Measurements from ENCODE around the gene LRRC59. TPM values are rescaled to one million over a fixed set of nuclear protein-coding genes. Genes with fewer than 3 reads are reported as not detected.
"Not testable (repeated sequence)": the region's sequence is repeated elsewhere in the genome, so short reads cannot be mapped to it uniquely, and the experiment has no call there.

The LRRC59 gene
- total and polyA plus RNA-seq, 8 donors: 32.2 to 117 (median 76.0) TPM

DNA sequence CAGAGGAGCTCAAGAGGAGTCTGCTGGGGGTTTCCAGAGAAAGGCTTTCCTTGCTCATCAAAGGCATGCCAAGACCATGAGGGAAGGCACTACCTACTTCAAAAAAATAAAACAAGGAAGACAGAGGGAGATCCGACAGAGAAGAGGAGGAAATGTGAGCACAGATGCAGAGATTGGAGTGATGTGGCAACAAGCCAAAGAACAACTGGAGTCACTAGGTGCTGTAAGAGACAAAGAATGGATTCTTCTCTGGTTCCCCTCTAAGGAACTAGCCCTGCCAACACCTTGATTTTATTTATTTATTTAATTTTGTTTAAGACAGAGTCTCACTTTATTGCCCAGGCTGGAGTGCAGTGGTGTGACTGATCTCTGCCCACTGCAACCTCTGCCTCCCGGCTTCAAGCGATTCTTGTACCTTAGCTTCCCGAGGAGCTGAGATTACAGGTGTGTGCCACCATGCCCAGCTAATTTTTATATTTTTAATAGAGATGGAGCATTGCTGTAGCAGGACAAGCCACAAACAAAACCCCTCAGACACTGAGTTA, 14.9 kb upstream of the LRRC59 start:
- Histone ChIP-seq H3K27me3 (no peaks in the 10 kb centered on the region), H3K4me1 (no peaks in the 10 kb centered on the region), H3K4me3 (no peak overlapping the region), H3K36me3 (no peaks in the 10 kb centered on the region), H3K27ac (no peak overlapping the region), H3K9me3 (no peaks in the 10 kb centered on the region)
- TF ChIP-seq POLR2AphosphoS5 (IDR thresholded peaks at IDR 0.05) (no peak), CTCF (IDR thresholded peaks at IDR 0.05) (no peak), POLR2A (IDR thresholded peaks at IDR 0.05) (no peak), EP300 (IDR thresholded peaks at IDR 0.05) (no peak)
- 82 to 90% (median 87%) methylated on average over 4 of the region's 4 CpGs for WGBS, 5 donors
- no peak for DNase-seq
- intact Hi-C loops (cut with DNase I; ENCODE audit: low total_unique reads): no loop called here

DNA sequence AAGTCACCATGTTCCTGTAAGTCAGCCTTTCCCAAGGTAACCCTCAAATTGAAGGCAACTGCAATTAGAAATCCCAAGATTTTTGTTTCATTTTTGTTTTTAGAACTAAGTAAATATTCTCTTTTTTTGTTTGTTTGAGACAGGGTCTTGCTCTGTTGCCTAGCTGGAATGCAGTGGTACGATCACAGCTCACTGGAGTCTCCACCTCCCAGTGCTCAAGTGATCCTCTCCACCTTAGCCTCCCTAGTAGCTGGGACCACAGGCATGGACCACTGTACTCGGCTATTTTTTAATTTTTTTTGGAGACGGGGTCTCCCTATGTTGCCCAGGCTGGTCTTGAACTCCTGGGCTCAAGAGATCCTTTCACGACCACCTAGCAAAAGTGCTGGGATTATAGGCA, 10.6 kb upstream of the LRRC59 start:
- no peaks in the 10 kb centered on the region for H3K9me3 ChIP-seq
- H3K27me3 ChIP-seq: no peaks in the 10 kb centered on the region
- TF ChIP-seq POLR2AphosphoS5 (IDR thresholded peaks at IDR 0.05): no peak
- no peak for TF ChIP-seq POLR2A (IDR thresholded peaks at IDR 0.05)
- no peak for TF ChIP-seq EP300 (IDR thresholded peaks at IDR 0.05)
- no peak for TF ChIP-seq CTCF (IDR thresholded peaks at IDR 0.05)
- H3K4me1 ChIP-seq: no peaks in the 10 kb centered on the region
- no peak overlapping the region for H3K4me3 ChIP-seq
- no peak for DNase-seq
- H3K27ac ChIP-seq: no peak overlapping the region
- 67 to 86% (median 81%) methylated on average over 4 of the region's 4 CpGs for WGBS, 5 donors
- intact Hi-C loops (cut with DNase I; ENCODE audit: low total_unique reads): no loop called here
- H3K36me3 ChIP-seq: no peaks in the 10 kb centered on the region

DNA sequence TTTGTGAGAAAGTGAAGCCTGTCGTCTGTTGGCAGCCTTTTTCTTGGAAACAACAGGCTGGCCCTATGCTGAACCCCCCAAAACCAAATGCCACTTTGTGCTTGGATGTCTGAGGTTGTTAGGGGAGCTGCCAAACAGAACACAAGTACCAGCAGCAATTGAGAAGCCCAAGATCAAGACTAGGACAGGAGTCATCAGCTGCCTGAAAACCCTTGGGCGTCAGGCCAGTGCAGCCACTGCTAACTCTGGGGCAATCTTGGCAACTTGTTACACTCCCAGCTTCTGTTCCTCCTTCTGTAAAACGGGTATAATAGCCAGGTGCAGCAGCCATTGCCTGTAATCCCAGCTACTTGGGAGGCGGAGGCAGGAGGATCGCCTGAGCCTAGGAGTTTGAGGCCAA, 9.3 kb upstream of the LRRC59 start:
- TF ChIP-seq POLR2AphosphoS5 (IDR thresholded peaks at IDR 0.05) (no peak), CTCF (IDR thresholded peaks at IDR 0.05) (no peak), POLR2A (IDR thresholded peaks at IDR 0.05) (no peak), EP300 (IDR thresholded peaks at IDR 0.05) (no peak)
- Histone ChIP-seq H3K4me3 (no peak overlapping the region), H3K36me3 (no peaks in the 10 kb centered on the region), H3K27me3 (no peaks in the 10 kb centered on the region), H3K4me1 (no peaks in the 10 kb centered on the region), H3K9me3 (no peaks in the 10 kb centered on the region), H3K27ac (no peak overlapping the region)
- intact Hi-C loops (cut with DNase I; ENCODE audit: low total_unique reads): no loop called here
- WGBS, 5 donors: 74 to 85% (median 82%) methylated on average over 5 of the region's 5 CpGs
- no peak for DNase-seq

DNA sequence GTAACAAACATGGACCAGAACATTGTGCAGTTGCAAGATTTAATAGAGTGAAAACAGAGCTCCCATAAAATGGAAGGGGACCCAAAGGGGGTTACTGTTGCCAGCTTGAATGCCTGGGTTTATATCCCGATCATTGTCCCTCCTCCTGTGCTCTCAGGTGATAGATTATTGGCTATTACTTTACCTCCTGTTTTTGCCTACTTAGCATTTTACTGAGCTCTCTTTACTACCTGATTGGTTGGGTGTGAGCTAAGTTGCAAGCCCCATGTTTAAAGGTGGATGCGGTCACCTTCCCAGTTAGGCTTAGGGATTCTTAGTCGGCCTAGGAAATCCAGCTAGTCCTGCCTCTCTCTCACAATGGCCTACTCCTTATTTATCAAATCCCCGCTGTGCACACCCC, 8.0 kb upstream of the LRRC59 start:
- H3K36me3 ChIP-seq; H3K27ac ChIP-seq; DNase-seq; H3K4me3 ChIP-seq; H3K9me3 ChIP-seq; intact Hi-C loops (cut with DNase I; ENCODE audit: low total_unique reads); H3K27me3 ChIP-seq; H3K4me1 ChIP-seq: not testable (repeated sequence)
- 82 to 90% (median 88%) methylated on average over 4 of the region's 4 CpGs for WGBS, 5 donors

GRCh38 chr17:50399591-50399990, 2.3 kb upstream of the LRRC59 start:
- H3K9me3 ChIP-seq; intact Hi-C loops (cut with DNase I; ENCODE audit: low total_unique reads); H3K27ac ChIP-seq; DNase-seq; H3K36me3 ChIP-seq; H3K27me3 ChIP-seq; H3K4me3 ChIP-seq: not testable (repeated sequence)
- peaks cover 14 to 30% (median 29%) of the 10 kb centered on the region in 4 donors for H3K4me1 ChIP-seq
- 94 to 96% (median 95%) methylated on average over 8 of the region's 8 CpGs for WGBS, 5 donors

DNA sequence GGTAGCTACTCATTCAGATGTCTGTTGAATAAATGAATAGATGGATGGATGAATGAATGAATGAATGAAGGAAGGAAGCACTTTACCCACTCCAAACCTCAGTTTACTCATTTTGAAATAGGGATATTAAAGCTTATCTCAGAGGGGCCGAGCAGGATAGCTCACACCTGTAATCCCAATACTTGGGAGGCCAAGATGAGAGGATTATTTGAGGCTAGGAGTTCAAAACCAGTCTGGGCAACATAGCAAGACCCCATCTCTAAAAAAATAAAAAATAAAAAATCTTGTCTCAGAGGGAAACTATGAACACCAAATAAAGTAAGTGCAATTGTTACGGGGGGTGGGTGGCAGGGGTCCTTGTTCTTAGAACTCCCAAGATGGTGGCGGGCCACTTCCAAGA, 1.3 kb upstream of the LRRC59 start:
- Histone ChIP-seq H3K36me3 (peaks cover 7 to 18% (median 15%) of the 10 kb centered on the region in 4 donors), H3K4me1 (peaks cover 14 to 38% (median 37%) of the 10 kb centered on the region in 4 donors)
- H3K4me3 ChIP-seq; H3K27me3 ChIP-seq; H3K9me3 ChIP-seq; intact Hi-C loops (cut with DNase I; ENCODE audit: low total_unique reads); H3K27ac ChIP-seq; DNase-seq: not testable (repeated sequence)
- WGBS, 5 donors: 89 to 100% (median 94%) methylated on average over 3 of the region's 3 CpGs

All from stomach (tissue), 9 donors.